GM19324 (cell line): ENCODE measurements around the gene KCNK6.

Experiments
- ATAC-seq: cut with Tn5 transposase; IDR thresholded peaks from one replicate; pipeline ENCODE4 v1.9.1; 2021; ENCODE audit warnings: mild to moderate bottlenecking, moderate library complexity; ENCODE audit not compliant: unreplicated experiment, low FRiP score

Gene KCNK6

GRCh38 chr19:38319421-38320258 is at the start of gene KCNK6:
KCNK6 (plus strand) TSS chr19:38319845; CDS start chr19:38319951, 106 bp downstream.
- no peak for ATAC-seq

- no peak for ATAC-seq
These were observed 49.0 kb upstream of the KCNK6 start for GRCh38 chr19:38270587-38271167.

- ATAC-seq: no peak
These were observed 46.1 kb upstream of the KCNK6 start for GRCh38 chr19:38273499-38273898.

GRCh38 chr19:38274739-38275138 is 44.9 kb upstream of the KCNK6 start:
- no peak for ATAC-seq

GRCh38 chr19:38276942-38277517 is 42.6 kb upstream of the KCNK6 start:
- ATAC-seq: no peak

GRCh38 chr19:38277549-38277948 is 42.1 kb upstream of the KCNK6 start:
- no peak for ATAC-seq

- ATAC-seq: no peak
These were observed 41.5 kb upstream of the KCNK6 start for GRCh38 chr19:38277969-38278680.

- ATAC-seq: no peak
These were observed 40.9 kb upstream of the KCNK6 start for GRCh38 chr19:38278751-38279150.

- no peak for ATAC-seq
These were observed 39.4 kb upstream of the KCNK6 start for GRCh38 chr19:38280030-38280921.

GRCh38 chr19:38281811-38282566 is 37.7 kb upstream of the KCNK6 start:
- ATAC-seq: no peak

- no peak for ATAC-seq
These were observed 36.4 kb upstream of the KCNK6 start for GRCh38 chr19:38283271-38283670.

GRCh38 chr19:38284422-38284821 is 35.2 kb upstream of the KCNK6 start:
- no peak for ATAC-seq

GRCh38 chr19:38285567-38285966 is 34.1 kb upstream of the KCNK6 start:
- ATAC-seq: no peak

- ATAC-seq: no peak
These were observed 32.0 kb upstream of the KCNK6 start for GRCh38 chr19:38287604-38288003.

- no peak for ATAC-seq
These were observed 31.4 kb upstream of the KCNK6 start for GRCh38 chr19:38288123-38288855.

GRCh38 chr19:38289955-38290354 is 29.7 kb upstream of the KCNK6 start:
- no peak for ATAC-seq

GRCh38 chr19:38290631-38291147 is 29.0 kb upstream of the KCNK6 start:
- ATAC-seq: no peak

GRCh38 chr19:38291855-38292254 is 27.8 kb upstream of the KCNK6 start:
- no peak for ATAC-seq
